ENCODE measurements around the gene PLEKHM3.

- TF ChIP-seq CTCF (IDR thresholded peaks at IDR 0.05; ENCODE audit: insufficient read depth, low read length) (no peak), REST (IDR thresholded peaks at IDR 0.05; ENCODE audit: insufficient replicate concordance, low read depth) (no peak), POLR2AphosphoS5 (IDR thresholded peaks at IDR 0.05; ENCODE audit: low read depth) (no peak)
Measured at GRCh38 chr2:207782238-207783030, 242.9 kb downstream of the PLEKHM3 start.
